Hepatocyte (in vitro differentiated cells): ENCODE results near the gene RASSF3. TPM values are rescaled to one million over a fixed set of nuclear protein-coding genes. Genes with fewer than 3 reads are reported as not detected.

Source experiments
- DNase-seq: peaks from one replicate; pipeline ENCODE4 v3.0.0-alpha.2; 2016; ENCODE audit warnings: low spot score
- H2AFZ ChIP-seq: fragments of 200-600 bp; sonication (generic); 2 replicates; pipeline ENCODE4 v1.6.0; 2016; ENCODE audit warnings: antibody characterized with exemption, mild to moderate bottlenecking
- H3K27ac ChIP-seq: fragments of 200-600 bp; sonication (generic); 2 replicates; pipeline ENCODE4 v1.5.1; 2016; ENCODE audit warnings: mild to moderate bottlenecking
- H3K27me3 ChIP-seq: fragments of 200-600 bp; sonication (generic); 2 replicates; pipeline ENCODE4 v1.6.1; 2016
- H3K36me3 ChIP-seq: fragments of 200-600 bp; sonication (generic); replicated peaks from 2 replicates; pipeline ENCODE4 v1.5.1; 2016; ENCODE audit warnings: low read depth; ENCODE audit not compliant: insufficient read depth
- H3K4me1 ChIP-seq: fragments of 200-600 bp; sonication (generic); 2 replicates; pipeline ENCODE4 v1.5.1; 2016; ENCODE audit warnings: mild to moderate bottlenecking, moderate library complexity; ENCODE audit not compliant: insufficient read depth
- H3K4me2 ChIP-seq: fragments of 200-600 bp; sonication (generic); 2 replicates; pipeline ENCODE4 v1.6.0; 2016
- H3K4me3 ChIP-seq: fragments of 200-600 bp; sonication (generic); 2 replicates; pipeline ENCODE4 v1.5.1; 2016; ENCODE audit warnings: mild to moderate bottlenecking
- H3K79me2 ChIP-seq: fragments of 200-600 bp; sonication (generic); 2 replicates; pipeline ENCODE4 v1.6.0; 2017; ENCODE audit warnings: mild to moderate bottlenecking
- H3K9me2 ChIP-seq: fragments of 200-600 bp; sonication (generic); replicated peaks from 2 replicates; pipeline ENCODE4 v1.6.0; 2017; ENCODE audit warnings: mild to moderate bottlenecking; ENCODE audit not compliant: insufficient read depth
- H3K9me3 ChIP-seq: fragments of 200-600 bp; sonication (generic); 2 replicates; pipeline ENCODE4 v1.5.1; 2016; ENCODE audit warnings: low read depth, mild to moderate bottlenecking
- H4K20me1 ChIP-seq: fragments of 200-600 bp; sonication (generic); 2 replicates; pipeline ENCODE4 v1.6.0; 2016; ENCODE audit warnings: mild to moderate bottlenecking; ENCODE audit not compliant: insufficient read depth, poor library complexity, severe bottlenecking
- EZH2 ChIP-seq: fragments of 200-600 bp; sonication (generic); IDR thresholded peaks from 2 replicates; pipeline ENCODE4 v1.6.1; 2016; ENCODE audit warnings: antibody characterized with exemption, mild to moderate bottlenecking, borderline replicate concordance
- EZH2phosphoT487 ChIP-seq: fragments of 200-600 bp; sonication (generic); IDR thresholded peaks from one replicate; pipeline ENCODE4 v1.6.1; 2018; ENCODE audit warnings: antibody characterized with exemption, mild to moderate bottlenecking, low read depth, moderate library complexity; ENCODE audit not compliant: unreplicated experiment, severe bottlenecking
- WGBS: methylation state at CpG from one replicate; pipeline ENCODE4 v1.1.6; 2016; ENCODE audit warnings: low lambda C conversion rate; ENCODE audit errors: missing lambda C conversion rate; 5-methylcytosine and 5-hydroxymethylcytosine counted together
- polyA plus RNA-seq: library from polyadenylated mRNA; unstranded; fragments of >200 nt; fragmentation: Nextera tagmentation; extraction: Ambion mirVana; gene quantifications from 2 replicates; pipeline ENCODE4 v1.2.1, GENCODE V29; 2016
- total RNA-seq: library from RNA; depleted of rRNA; stranded (reverse); fragments of >200 nt; gene quantifications from 2 replicates; pipeline ENCODE4 v1.2.3, GENCODE V29; 2014
- TF ChIP-seq, protein P1 (sequence below): fragments of 200-600 bp; sonication (generic); IDR thresholded peaks from 2 replicates; pipeline ENCODE4 v1.5.1; 2016; ENCODE audit warnings: antibody characterized with exemption, mild to moderate bottlenecking; ENCODE audit not compliant: poor library complexity

RASSF3 gene
- total and polyA plus RNA-seq, 2 experiments from 2014 or later = 7.8 to 22.3 TPM

DNA sequence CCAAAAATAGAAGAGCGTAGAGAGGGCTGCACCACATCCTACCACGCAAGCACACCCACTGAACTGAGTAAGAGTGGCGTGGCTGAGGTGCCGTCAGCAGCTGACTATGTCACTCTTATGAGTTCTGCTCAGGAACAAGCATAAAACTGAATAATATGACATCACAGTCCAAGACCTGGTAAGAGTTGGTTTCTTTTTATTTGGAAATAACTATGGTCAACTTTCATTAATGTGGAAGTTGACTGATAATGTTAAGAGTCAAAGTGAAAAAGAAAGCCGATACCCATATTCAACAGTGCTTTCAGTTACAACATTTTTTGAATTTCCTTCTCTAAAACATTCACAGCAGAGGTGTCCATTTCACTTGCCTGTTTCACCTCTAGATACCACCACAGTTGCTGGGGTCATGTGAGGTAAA, 104.3 kb downstream of the RASSF3 start:
- H3K4me3 ChIP-seq = no peak overlapping the region
- no peaks in the 10 kb centered on the region for H4K20me1 ChIP-seq
- H3K27me3 ChIP-seq = no peaks in the 10 kb centered on the region
- DNase-seq = no peak
- H3K27ac ChIP-seq = no peak overlapping the region
- TF ChIP-seq, protein P1, sequence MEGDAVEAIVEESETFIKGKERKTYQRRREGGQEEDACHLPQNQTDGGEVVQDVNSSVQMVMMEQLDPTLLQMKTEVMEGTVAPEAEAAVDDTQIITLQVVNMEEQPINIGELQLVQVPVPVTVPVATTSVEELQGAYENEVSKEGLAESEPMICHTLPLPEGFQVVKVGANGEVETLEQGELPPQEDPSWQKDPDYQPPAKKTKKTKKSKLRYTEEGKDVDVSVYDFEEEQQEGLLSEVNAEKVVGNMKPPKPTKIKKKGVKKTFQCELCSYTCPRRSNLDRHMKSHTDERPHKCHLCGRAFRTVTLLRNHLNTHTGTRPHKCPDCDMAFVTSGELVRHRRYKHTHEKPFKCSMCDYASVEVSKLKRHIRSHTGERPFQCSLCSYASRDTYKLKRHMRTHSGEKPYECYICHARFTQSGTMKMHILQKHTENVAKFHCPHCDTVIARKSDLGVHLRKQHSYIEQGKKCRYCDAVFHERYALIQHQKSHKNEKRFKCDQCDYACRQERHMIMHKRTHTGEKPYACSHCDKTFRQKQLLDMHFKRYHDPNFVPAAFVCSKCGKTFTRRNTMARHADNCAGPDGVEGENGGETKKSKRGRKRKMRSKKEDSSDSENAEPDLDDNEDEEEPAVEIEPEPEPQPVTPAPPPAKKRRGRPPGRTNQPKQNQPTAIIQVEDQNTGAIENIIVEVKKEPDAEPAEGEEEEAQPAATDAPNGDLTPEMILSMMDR = no peak
- no peak for TF ChIP-seq EZH2
- no peaks in the 10 kb centered on the region for H3K9me2 ChIP-seq
- H3K4me1 ChIP-seq = peaks cover 2% of the 10 kb centered on the region
- H3K4me2 ChIP-seq = no peak overlapping the region
- H3K79me2 ChIP-seq = no peaks in the 10 kb centered on the region
- WGBS = 92% methylated on average over 5 of the region's 5 CpGs
- H2AFZ ChIP-seq = no peak overlapping the region
- no peaks in the 10 kb centered on the region for H3K9me3 ChIP-seq
- no peaks in the 10 kb centered on the region for H3K36me3 ChIP-seq

DNA sequence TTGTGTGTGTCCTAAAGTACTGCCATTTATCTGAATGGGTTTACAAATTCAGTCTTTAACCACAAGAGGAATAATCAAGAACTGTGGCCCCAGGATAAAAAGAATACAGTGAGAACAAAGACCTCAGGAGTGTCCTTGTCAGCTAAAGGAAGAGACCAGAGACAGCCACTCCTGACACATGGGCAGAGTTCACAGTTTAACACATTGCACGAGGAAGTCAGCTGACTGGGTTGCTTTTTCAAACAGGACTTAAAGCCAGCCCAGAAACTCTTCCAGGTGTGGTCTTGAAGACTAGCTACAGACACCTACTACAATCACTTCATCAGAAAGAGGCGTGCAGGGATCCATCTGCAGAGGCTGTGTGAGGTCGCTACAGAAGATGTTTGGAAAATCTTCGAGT, 106.1 kb downstream of the RASSF3 start:
- H3K9me3 ChIP-seq = no peaks in the 10 kb centered on the region
- WGBS = 92% methylated on average over 4 of the region's 4 CpGs
- H3K36me3 ChIP-seq = no peaks in the 10 kb centered on the region
- H3K79me2 ChIP-seq = no peaks in the 10 kb centered on the region
- H2AFZ ChIP-seq = no peak overlapping the region
- TF ChIP-seq EZH2 (no peak), EZH2phosphoT487 (no peak)
- TF ChIP-seq, protein P1 = no peak
- no peaks in the 10 kb centered on the region for H3K27me3 ChIP-seq
- no peaks in the 10 kb centered on the region for H4K20me1 ChIP-seq
- no peak overlapping the region for H3K4me2 ChIP-seq
- H3K9me2 ChIP-seq = no peaks in the 10 kb centered on the region
- H3K27ac ChIP-seq = no peak overlapping the region
- peak; percentile 24 for DNase-seq
- no peak overlapping the region for H3K4me3 ChIP-seq
- peaks cover 2% of the 10 kb centered on the region for H3K4me1 ChIP-seq

DNA sequence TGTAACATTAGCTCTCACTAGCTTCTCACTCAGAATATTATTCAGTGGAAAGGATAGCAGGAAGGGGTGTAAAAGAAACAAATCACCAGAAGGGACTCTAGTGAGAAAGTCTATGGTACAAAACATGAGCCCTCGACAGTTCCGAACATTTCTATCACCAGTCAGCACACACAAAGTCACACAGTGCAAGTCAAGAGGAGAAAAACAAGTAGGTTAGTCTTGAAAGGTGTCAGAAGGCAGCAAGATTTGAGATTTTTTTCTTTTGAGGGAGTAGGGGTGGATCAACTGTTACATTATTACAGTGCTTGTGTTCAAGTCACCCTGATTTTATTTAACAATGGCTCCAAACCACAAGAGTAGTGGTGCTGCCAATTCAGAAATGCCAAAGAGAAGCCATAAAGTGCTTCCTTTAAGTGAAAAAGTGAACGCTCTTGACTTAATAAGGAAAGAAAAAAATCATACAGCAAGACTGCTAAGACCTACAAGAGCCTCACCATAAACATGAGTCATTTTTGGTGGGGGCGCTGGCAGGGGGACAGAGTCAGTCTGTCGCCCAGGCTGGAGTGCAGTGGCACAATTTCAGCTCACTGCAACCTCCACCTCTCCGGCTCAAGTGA, 106.7 kb downstream of the RASSF3 start:
- no peak overlapping the region for H3K4me2 ChIP-seq
- peaks cover 2% of the 10 kb centered on the region for H3K4me1 ChIP-seq
- H3K79me2 ChIP-seq = no peaks in the 10 kb centered on the region
- no peak overlapping the region for H3K4me3 ChIP-seq
- WGBS = 97% methylated on average over 6 of the region's 6 CpGs
- H3K27ac ChIP-seq = no peak overlapping the region
- no peak for DNase-seq
- no peaks in the 10 kb centered on the region for H3K36me3 ChIP-seq
- H3K9me3 ChIP-seq = no peaks in the 10 kb centered on the region
- TF ChIP-seq, protein P1 = no peak
- TF ChIP-seq EZH2phosphoT487 (no peak), EZH2 (no peak)
- no peaks in the 10 kb centered on the region for H3K27me3 ChIP-seq
- H4K20me1 ChIP-seq = no peaks in the 10 kb centered on the region
- no peak overlapping the region for H2AFZ ChIP-seq
- H3K9me2 ChIP-seq = no peaks in the 10 kb centered on the region

DNA sequence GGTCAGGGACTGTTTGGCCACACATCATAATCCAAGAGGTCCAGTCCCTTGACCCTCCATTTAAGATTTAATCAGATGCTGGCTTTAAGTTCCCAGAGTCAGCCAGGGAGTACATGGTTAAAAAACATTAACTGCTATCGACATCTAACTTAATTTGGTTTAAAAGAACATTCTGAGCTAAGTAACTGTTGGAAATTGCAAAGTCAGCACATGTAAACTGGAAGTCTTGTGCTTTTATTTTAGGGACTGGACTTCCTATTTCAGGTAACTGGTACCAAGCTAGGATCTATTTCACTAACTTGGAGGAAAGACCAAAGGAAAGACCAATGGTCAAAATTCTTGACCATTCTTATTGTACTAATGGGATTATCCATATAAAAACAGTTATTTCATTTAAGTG, 108.4 kb downstream of the RASSF3 start:
- Histone ChIP-seq H3K4me1 (peaks cover 2% of the 10 kb centered on the region), H3K9me3 (no peaks in the 10 kb centered on the region), H3K27ac (no peak overlapping the region), H3K4me3 (no peak overlapping the region), H3K4me2 (no peak overlapping the region), H3K79me2 (no peaks in the 10 kb centered on the region), H3K36me3 (no peaks in the 10 kb centered on the region), H2AFZ (no peak overlapping the region), H3K27me3 (no peaks in the 10 kb centered on the region), H4K20me1 (no peaks in the 10 kb centered on the region), H3K9me2 (no peaks in the 10 kb centered on the region)
- DNase-seq = no peak
- TF ChIP-seq, protein P1 = no peak
- no peak for TF ChIP-seq EZH2phosphoT487
- 89% methylated on average over 1 of the region's 1 CpG for WGBS
